ENCODE measurements around the gene TMEM145. TPM values are rescaled to one million over a fixed set of nuclear protein-coding genes. Genes with fewer than 3 reads are reported as not detected.

TMEM145 gene
- total and polyA plus RNA-seq, 10 of the 15 experiments (the other 5 are each of a cell fraction or from before 2014, with no cell fraction given): 0.04 to 0.97 (median 0.16) TPM; not detected in 4

DNA sequence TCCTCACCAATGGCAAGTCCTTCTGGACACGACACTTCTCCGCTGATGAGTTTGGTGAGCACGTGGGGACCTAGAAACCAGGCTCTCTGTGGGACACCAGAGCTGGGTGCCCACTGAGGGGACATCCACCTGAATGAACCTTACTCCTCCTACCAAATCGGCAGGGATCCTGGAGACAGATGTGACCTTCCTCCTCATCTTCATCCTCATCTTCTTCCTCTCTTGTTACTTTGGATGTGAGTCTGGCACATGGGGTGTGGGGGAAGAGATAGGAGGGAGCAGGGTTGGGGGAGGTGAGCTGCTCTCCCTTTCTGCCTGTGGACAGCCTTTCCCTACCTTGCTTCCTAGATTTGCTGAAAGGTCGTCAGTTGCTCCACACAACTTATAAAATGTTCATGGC lies 1.9 kb downstream of the TMEM145 start:
- no peaks in the 10 kb centered on the region for H4K20me1 ChIP-seq (ENCODE audit: control insufficient read depth, insufficient read depth)
- FAIRE-seq (no peak), DNase-seq (ENCODE audit: low read depth, low spot score) (no peak), ATAC-seq (no peak)
- CTCF ChIA-PET: interaction anchor here (2.0 to 2.4 kb wide), 2 partner anchors 15 to 19 kb away, joined by 5 to 8 read pairs; no protein-coding TSS in a partner anchor
- peaks cover 9% of the 10 kb centered on the region for H3K4me1 ChIP-seq (ENCODE audit: control insufficient read depth, insufficient read depth, low read length)
- H3K79me2 ChIP-seq (ENCODE audit: control insufficient read depth, insufficient read depth, low read length): no peaks in the 10 kb centered on the region
- intact Hi-C loops (cut with micrococcal nuclease; ENCODE audit: unreplicated experiment): no loop called here
- no TSS peak for BruUV-seq (replicated peaks)
- no peaks in the 10 kb centered on the region for H3K36me3 ChIP-seq (ENCODE audit: control insufficient read depth in 2 of 2, insufficient read depth in 2 of 2, low read length in 1 of 2)
- WGBS (ENCODE audit: insufficient coverage, insufficient replicate concordance, low lambda C conversion rate, missing lambda C conversion rate): 45% methylated on average over 5 of the region's 5 CpGs
- H3K27me3 ChIP-seq (replicated peaks in 1 of 2; ENCODE audit: control insufficient read depth in 2 of 2, insufficient read depth in 2 of 2, low read length in 1 of 2): peaks cover 4 to 9% of the 10 kb centered on the region in 2 experiments; a peak in 3 of 4 replicates
- no peak for TF ChIP-seq CBX5 (IDR thresholded peaks at IDR 0.05; ENCODE audit: low read depth)
- TF ChIP-seq ZNF384 (IDR thresholded peaks at IDR 0.05; ENCODE audit: borderline replicate concordance, low read depth, low read length): no peak
- POLR2A ChIA-PET: no interaction called here
- no peak overlapping the region for H3K4me3 ChIP-seq
- no peak overlapping the region for H2AFZ ChIP-seq (ENCODE audit: control insufficient read depth, low read depth, low read length)
- no peak overlapping the region for H3K4me2 ChIP-seq (ENCODE audit: control insufficient read depth, insufficient read depth)
- no peak overlapping the region for H3K27ac ChIP-seq (ENCODE audit: control insufficient read depth, insufficient read depth)
- RAD21 ChIA-PET (ENCODE audit: unreplicated experiment): interaction anchor here (0.6 kb wide), 1 partner anchor 1195 kb away, joined by 3 read pairs; no protein-coding TSS in a partner anchor
- H3K9me3 ChIP-seq (replicated peaks; ENCODE audit: control insufficient read depth, insufficient read depth, low read length): no peaks in the 10 kb centered on the region
- no peak overlapping the region for H3K9ac ChIP-seq (ENCODE audit: control insufficient read depth, insufficient read depth, low read length)
- in situ Hi-C loops (cut with MboI): no loop called here
- SMC1A ChIA-PET (ENCODE audit: uncharacterized antibody, unreplicated experiment): no interaction called here

DNA sequence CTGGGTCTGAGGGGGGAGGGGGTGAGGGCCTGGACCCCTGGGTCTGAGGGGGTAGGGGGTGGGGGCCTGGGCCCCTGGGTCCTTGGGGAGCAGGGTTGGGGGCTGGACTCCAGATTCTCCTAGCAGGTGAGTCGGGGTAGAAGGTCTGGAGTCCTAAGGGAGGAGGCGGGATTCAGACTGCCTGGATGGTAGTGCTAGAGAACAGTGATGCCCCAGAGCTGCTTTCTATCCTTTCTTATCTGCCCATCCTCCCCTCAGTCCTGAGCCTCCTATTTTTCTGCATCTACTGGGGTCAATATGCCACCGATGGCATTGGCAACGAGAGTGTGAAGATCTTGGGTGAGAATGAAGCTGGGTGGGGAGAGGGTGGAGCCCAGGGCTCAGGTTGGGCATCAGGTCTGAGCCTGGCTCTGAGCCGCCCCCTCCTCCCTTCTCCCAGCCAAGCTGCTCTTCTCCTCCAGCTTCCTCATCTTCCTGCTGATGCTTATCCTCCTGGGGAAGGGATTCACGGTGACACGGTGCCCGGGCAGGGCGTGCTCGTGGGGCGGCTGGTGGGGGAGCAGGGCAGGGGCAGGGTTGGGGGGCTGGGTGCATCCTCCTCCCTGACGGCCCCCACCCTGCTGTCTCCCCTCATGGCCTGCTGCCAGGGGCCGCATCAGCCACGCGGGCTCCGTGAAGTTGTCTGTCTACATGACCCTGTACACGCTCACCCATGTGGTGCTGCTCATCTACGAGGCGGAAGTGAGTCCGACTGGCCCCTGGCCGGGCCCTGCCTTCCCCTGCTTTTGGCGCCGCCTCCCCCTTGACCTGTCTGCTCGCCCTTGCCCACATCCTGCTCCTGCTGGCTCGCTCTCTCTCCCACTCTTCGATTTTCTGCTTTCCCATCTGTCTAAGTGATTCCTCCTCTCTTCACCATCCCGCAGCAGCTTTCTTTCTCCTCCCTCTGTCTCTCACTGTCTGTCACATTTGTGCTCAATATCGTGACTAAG lies 3.4 kb downstream of the TMEM145 start:
- WGBS (ENCODE audit: insufficient coverage, insufficient replicate concordance, low lambda C conversion rate, missing lambda C conversion rate): 36% methylated on average over 27 of the region's 28 CpGs
- ChIA-PET RAD21 (ENCODE audit: unreplicated experiment) (no interaction called here), CTCF (interaction anchor here (1.1 to 2.0 kb wide), 2 partner anchors 20 to 133 kb away, joined by 3 to 8 read pairs; no protein-coding TSS in a partner anchor), SMC1A (ENCODE audit: uncharacterized antibody, unreplicated experiment) (interaction anchor here (1.0 kb wide), 1 partner anchor 12 kb away, joined by 4 read pairs; no protein-coding TSS in a partner anchor), POLR2A (interaction anchor here (0.5 to 0.6 kb wide), 3 partner anchors 53 to 441 kb away, joined by 3 to 9 read pairs (median 5); no protein-coding TSS in a partner anchor)
- H3K4me2 ChIP-seq (ENCODE audit: control insufficient read depth, insufficient read depth): peak overlapping the region; percentile 89
- no peaks in the 10 kb centered on the region for H4K20me1 ChIP-seq (ENCODE audit: control insufficient read depth, insufficient read depth)
- FAIRE-seq: no peak
- no TSS peak for BruUV-seq (replicated peaks)
- H3K4me3 ChIP-seq: peak overlapping the region; percentile 28; the same call in 1 of the 2 replicates
- peak overlapping the region; percentile 41; the same call in 1 of the 2 replicates for H3K27ac ChIP-seq (ENCODE audit: control insufficient read depth, insufficient read depth)
- peak overlapping the region; percentile 50; the same call in 1 of the 2 replicates for H3K9ac ChIP-seq (ENCODE audit: control insufficient read depth, insufficient read depth, low read length)
- peak overlapping the region; percentile 94 for H2AFZ ChIP-seq (ENCODE audit: control insufficient read depth, low read depth, low read length)
- H3K27me3 ChIP-seq (replicated peaks in 1 of 2; ENCODE audit: control insufficient read depth in 2 of 2, insufficient read depth in 2 of 2, low read length in 1 of 2): peaks cover 4 to 9% of the 10 kb centered on the region in 2 experiments; a peak in 3 of 4 replicates
- DNase-seq (ENCODE audit: low read depth, low spot score): peak; percentile 25
- in situ Hi-C loops (cut with MboI): no loop called here
- no peaks in the 10 kb centered on the region for H3K9me3 ChIP-seq (replicated peaks; ENCODE audit: control insufficient read depth, insufficient read depth, low read length)
- ATAC-seq: peak; percentile 94
- intact Hi-C loops (cut with micrococcal nuclease; ENCODE audit: unreplicated experiment): no loop called here
- H3K79me2 ChIP-seq (ENCODE audit: control insufficient read depth, insufficient read depth, low read length): no peaks in the 10 kb centered on the region
- peaks cover 9% of the 10 kb centered on the region for H3K4me1 ChIP-seq (ENCODE audit: control insufficient read depth, insufficient read depth, low read length)
- no peaks in the 10 kb centered on the region for H3K36me3 ChIP-seq (ENCODE audit: control insufficient read depth in 2 of 2, insufficient read depth in 2 of 2, low read length in 1 of 2)
- TF ChIP-seq, protein P1, sequence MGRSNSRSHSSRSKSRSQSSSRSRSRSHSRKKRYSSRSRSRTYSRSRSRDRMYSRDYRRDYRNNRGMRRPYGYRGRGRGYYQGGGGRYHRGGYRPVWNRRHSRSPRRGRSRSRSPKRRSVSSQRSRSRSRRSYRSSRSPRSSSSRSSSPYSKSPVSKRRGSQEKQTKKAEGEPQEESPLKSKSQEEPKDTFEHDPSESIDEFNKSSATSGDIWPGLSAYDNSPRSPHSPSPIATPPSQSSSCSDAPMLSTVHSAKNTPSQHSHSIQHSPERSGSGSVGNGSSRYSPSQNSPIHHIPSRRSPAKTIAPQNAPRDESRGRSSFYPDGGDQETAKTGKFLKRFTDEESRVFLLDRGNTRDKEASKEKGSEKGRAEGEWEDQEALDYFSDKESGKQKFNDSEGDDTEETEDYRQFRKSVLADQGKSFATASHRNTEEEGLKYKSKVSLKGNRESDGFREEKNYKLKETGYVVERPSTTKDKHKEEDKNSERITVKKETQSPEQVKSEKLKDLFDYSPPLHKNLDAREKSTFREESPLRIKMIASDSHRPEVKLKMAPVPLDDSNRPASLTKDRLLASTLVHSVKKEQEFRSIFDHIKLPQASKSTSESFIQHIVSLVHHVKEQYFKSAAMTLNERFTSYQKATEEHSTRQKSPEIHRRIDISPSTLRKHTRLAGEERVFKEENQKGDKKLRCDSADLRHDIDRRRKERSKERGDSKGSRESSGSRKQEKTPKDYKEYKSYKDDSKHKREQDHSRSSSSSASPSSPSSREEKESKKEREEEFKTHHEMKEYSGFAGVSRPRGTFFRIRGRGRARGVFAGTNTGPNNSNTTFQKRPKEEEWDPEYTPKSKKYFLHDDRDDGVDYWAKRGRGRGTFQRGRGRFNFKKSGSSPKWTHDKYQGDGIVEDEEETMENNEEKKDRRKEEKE (IDR thresholded peaks at IDR 0.05): no peak
- TF ChIP-seq HDAC2 (IDR thresholded peaks at IDR 0.05) (no peak), FOXK2 (IDR thresholded peaks at IDR 0.05) (no peak), EZH2 (IDR thresholded peaks at IDR 0.05; ENCODE audit: borderline replicate concordance, control insufficient read depth, low read depth, low read length) (no peak), TBL1XR1 (IDR thresholded peaks at IDR 0.05; ENCODE audit: low read depth, low read length) (no peak)

Data from GM12878 (cell line).